HG03575 (cell line): ENCODE data around the gene PARP1.

Experiments
- ATAC-seq: cut with Tn5 transposase; IDR thresholded peaks from one replicate; pipeline ENCODE4 v1.9.1; 2021; ENCODE audit not compliant: unreplicated experiment, insufficient number of reproducible peaks, low FRiP score; ENCODE audit errors: extremely low read depth

The PARP1 gene

DNA sequence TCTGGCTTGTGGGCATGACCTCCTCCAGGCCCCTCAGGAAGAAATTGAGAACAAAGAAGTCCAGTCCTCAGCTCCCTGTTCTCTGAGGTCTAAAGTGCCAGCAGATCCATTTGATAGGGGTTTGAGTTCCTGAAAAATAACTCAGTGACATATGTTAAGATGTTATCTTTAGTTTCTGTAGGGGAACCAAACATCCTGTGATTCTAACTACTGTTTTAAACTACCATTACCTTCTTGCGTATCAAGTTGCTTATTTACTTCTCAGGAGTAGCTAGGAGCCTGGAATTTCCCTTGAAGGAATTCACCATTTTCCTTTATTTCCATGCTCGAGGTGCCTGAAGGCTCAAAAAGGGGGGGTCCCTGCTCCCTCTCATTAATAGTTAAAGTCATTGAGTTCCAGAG lies 80.1 kb downstream of the PARP1 start:
- ATAC-seq, result no peak

DNA sequence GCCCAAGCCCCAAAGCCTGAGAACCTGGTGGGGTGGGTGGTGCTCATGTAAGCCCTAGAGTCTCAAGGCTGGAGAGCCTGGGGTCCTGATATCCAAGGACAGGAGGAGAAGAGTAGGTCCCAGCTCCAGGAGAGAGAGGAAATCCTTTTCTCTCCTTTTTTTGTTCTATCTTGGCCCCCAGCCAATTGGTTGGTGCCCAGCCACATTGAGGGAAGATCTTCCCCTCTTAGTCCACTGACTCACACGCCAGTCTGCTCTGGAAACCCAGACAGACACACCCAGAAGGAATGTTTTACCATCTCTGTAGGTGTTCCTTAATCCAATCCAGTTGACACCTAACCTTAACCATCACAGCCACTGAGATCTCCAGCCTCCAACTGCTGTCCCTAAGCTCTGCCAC lies 82.7 kb downstream of the PARP1 start:
- no peak for ATAC-seq

DNA sequence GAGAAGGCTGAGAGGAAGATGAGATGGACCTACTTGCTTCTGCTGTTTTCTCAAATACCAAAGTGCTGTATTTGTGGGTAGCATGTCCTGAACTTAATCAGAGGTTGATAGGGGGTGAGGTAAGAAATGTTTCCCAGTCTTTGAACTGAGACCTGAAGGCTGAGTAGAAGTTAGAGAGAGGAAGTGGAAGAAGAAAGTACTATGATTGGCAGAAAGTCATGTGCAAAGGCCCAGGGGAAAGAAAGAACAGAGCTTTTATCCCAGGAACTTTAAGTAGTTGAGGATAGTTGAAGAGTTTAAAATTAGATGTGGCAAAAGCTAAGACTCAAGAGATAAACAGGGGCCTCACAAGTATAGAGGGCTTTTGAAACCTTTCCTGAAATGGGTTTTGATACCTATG lies 83.4 kb downstream of the PARP1 start:
- no peak for ATAC-seq

DNA sequence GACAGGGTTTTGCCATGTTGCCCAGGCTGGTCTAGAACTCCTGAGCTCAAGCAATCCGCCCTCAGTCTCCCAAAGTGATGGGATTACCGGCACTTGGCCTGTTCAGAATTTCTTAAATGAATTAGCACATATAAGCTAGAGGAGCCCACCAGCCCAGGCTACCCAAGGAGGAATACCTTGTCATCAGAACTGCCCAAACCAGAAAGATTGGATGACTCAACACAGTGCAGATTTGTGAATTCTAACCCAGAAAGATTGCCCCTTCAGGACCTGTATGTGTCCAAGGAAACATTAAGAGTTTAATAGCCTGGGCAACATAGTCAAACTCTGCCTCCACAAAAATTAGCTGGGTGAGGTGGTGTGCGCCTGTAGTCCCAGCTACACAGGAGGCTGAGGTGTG lies 84.9 kb downstream of the PARP1 start:
- ATAC-seq, result no peak

DNA sequence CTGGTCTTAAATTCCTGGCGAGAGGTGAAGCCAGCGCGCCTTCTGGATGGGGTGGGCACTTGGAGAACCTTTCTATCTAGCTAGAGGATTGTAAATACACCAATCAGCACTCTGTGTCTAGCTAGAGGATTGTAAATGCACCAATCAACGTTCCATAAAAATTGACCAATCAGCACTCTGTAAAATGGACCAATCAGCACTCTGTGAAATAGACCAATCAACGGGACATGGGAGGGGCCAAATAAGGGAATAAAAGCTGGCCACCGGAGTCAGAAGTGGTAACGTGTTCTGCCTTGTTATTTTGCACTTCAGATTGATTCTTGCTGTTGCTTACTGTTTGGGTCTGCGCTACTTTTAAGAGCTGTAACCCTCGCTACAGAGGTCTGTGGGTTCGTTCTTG lies 87.0 kb downstream of the PARP1 start:
- no peak for ATAC-seq

DNA sequence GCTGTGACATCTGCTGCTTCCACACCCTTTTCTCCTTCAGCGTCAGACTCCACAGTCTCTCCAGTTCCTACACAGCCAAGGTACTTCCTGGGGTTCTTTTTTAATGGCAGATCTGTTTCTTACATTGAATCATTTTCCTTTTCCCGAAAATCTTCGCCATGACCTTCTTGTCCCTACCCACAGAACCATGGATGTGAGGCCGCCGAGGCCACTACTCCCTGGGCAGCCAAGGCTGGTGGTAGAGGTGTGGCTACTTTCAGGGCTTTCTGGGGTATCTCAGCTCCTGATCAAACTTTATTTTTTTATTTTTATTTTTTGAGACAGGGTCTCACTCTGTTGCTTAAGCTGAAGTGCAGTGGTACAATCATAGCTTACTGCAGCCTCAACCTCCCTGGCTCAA lies 89.4 kb downstream of the PARP1 start:
- no peak for ATAC-seq

DNA sequence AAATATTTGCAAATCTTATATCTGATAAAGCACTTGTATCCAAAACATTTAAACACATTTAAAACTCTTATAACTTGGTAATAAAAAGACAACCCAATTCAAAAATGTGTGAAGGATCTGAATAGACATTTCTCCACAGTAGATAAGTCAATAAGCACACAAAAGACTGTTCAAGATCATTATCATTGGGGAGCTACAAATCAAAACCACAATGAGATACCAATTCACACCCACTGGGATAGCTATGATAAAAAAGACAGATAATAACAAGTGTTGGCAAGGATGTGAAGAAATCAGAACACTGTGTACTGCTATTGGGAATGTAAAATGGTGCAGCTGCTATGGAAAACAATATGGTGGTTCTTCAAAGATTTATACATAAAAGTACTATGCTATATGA lies 93.8 kb downstream of the PARP1 start:
- no peak for ATAC-seq

DNA sequence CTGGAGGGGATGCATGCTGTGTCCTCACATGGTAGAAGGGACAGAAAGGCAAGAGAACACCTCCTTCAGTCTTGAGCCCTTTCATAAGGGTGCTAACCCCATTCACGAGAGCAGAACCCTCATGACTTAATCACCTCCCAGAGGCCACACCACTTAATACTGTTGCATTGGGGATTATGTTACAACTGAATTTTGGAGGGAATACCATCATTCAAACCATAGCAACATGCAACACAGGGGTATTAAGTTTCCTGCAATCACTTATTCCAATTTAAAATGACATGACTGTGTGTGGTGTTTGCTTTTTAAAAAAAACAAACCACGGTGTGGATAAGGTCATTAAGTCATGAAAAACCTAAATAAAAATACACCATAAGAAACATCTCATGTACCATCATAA lies 95.8 kb downstream of the PARP1 start:
- ATAC-seq, result no peak

DNA sequence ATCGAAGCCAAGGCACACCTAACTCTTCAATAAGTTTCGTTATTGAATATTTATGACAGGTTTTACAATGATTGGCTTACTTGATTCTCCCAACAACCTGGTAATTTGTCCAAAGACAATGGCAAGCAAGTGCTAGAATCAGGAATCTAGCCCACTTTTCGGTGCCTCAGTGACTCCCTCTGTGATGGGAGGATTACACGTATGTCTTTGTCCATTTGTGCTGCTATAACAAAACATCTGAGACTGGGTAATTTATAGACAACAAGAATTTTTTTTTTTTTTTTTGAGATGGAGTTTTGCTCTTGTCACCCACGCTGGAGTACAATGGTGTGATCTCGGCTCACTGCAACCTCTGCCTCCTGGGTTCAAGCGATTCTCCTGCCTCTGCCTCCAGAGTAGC lies 96.5 kb downstream of the PARP1 start:
- ATAC-seq, result no peak
